ENCODE measurements around the gene BBS7. TPM values are rescaled to one million over a fixed set of nuclear protein-coding genes. Genes with fewer than 3 reads are reported as not detected.

The BBS7 gene
- total and polyA plus RNA-seq, 9 of the 15 experiments (the other 6 are each of a cell fraction or from before 2014, with no cell fraction given), result 13.4 to 25.8 (median 16.4) TPM

Other genes with a start within 250 kb of the BBS7 start
- 48.5 and 49.9 TPM in 2 replicates for gene ANXA5, start 173.5 kb downstream of the BBS7 start, total RNA-seq (2014; rRNA removed)
- 84.5 and 93.3 TPM in 2 replicates for gene ANXA5, start 173.5 kb downstream of the BBS7 start, total RNA-seq (2014; rRNA removed; fragmentation: Illumina TruSeq; extraction: Trizol)
- 102 and 108 TPM in 2 replicates for gene ANXA5, start 173.5 kb downstream of the BBS7 start, total RNA-seq (2015; rRNA removed; fragmentation: Illumina TruSeq; extraction: Trizol)
- 56.7 and 57.0 TPM in 2 replicates for gene ANXA5, start 173.5 kb downstream of the BBS7 start, total RNA-seq (2021)
- gene ANXA5, start 173.5 kb downstream of the BBS7 start, polyA plus RNA-seq (2011; rRNA removed), result 68.9 and 78.5 TPM in 2 replicates
- 90.0 and 99.1 TPM in 2 replicates for gene ANXA5, start 173.5 kb downstream of the BBS7 start, polyA plus RNA-seq (2014; fragmentation: Illumina TruSeq; extraction: Trizol)
- 100 to 1,000 TPM in 1 of 2 experiments, 10 to 100 TPM in 1; 85.9 to 131 TPM for gene ANXA5, start 173.5 kb downstream of the BBS7 start, polyA plus RNA-seq (2014; fragmentation: Nextera tagmentation; extraction: Ambion mirVana)
- gene ANXA5, start 173.5 kb downstream of the BBS7 start, polyA plus RNA-seq (2014; rRNA removed), result 70.5 and 83.0 TPM in 2 replicates
- not detected in 2 replicates for gene SMIM43, start 105.3 kb downstream of the BBS7 start, total RNA-seq (2014; rRNA removed)
- gene SMIM43, start 105.3 kb downstream of the BBS7 start, total RNA-seq (2014; rRNA removed; fragmentation: Illumina TruSeq; extraction: Trizol), result not detected in 2 replicates
- not detected in 2 replicates for gene SMIM43, start 105.3 kb downstream of the BBS7 start, total RNA-seq (2015; rRNA removed; fragmentation: Illumina TruSeq; extraction: Trizol)
- gene SMIM43, start 105.3 kb downstream of the BBS7 start, total RNA-seq (2021), result not detected in 2 replicates
- gene SMIM43, start 105.3 kb downstream of the BBS7 start, polyA plus RNA-seq (2011; rRNA removed), result not detected in 2 replicates
- not detected in 2 replicates for gene SMIM43, start 105.3 kb downstream of the BBS7 start, polyA plus RNA-seq (2014; fragmentation: Illumina TruSeq; extraction: Trizol)
- not detected for gene SMIM43, start 105.3 kb downstream of the BBS7 start, polyA plus RNA-seq (2014; fragmentation: Nextera tagmentation; extraction: Ambion mirVana)
- not detected in 2 replicates for gene SMIM43, start 105.3 kb downstream of the BBS7 start, polyA plus RNA-seq (2014; rRNA removed)
- 70.2 and 89.5 TPM in 2 replicates for gene EXOSC9, start 69.2 kb downstream of the BBS7 start, total RNA-seq (2014; rRNA removed)
- gene EXOSC9, start 69.2 kb downstream of the BBS7 start, total RNA-seq (2014; rRNA removed; fragmentation: Illumina TruSeq; extraction: Trizol), result 118 and 143 TPM in 2 replicates
- gene EXOSC9, start 69.2 kb downstream of the BBS7 start, total RNA-seq (2015; rRNA removed; fragmentation: Illumina TruSeq; extraction: Trizol), result 103 and 111 TPM in 2 replicates
- gene EXOSC9, start 69.2 kb downstream of the BBS7 start, total RNA-seq (2021), result 64.7 and 68.0 TPM in 2 replicates
- 92.7 and 115 TPM in 2 replicates for gene EXOSC9, start 69.2 kb downstream of the BBS7 start, polyA plus RNA-seq (2011; rRNA removed)
- gene EXOSC9, start 69.2 kb downstream of the BBS7 start, polyA plus RNA-seq (2014; fragmentation: Illumina TruSeq; extraction: Trizol), result 121 and 130 TPM in 2 replicates
- gene EXOSC9, start 69.2 kb downstream of the BBS7 start, polyA plus RNA-seq (2014; fragmentation: Nextera tagmentation; extraction: Ambion mirVana), result 100 to 1,000 TPM; 157 to 166 TPM
- gene EXOSC9, start 69.2 kb downstream of the BBS7 start, polyA plus RNA-seq (2014; rRNA removed), result 100 and 105 TPM in 2 replicates
- gene CCNA2, start 46.6 kb downstream of the BBS7 start, total RNA-seq (2014; rRNA removed), result 154 and 173 TPM in 2 replicates
- gene CCNA2, start 46.6 kb downstream of the BBS7 start, total RNA-seq (2014; rRNA removed; fragmentation: Illumina TruSeq; extraction: Trizol), result 197 and 225 TPM in 2 replicates
- gene CCNA2, start 46.6 kb downstream of the BBS7 start, total RNA-seq (2015; rRNA removed; fragmentation: Illumina TruSeq; extraction: Trizol), result 174 and 190 TPM in 2 replicates
- 147 TPM in 2 replicates for gene CCNA2, start 46.6 kb downstream of the BBS7 start, total RNA-seq (2021)
- 141 and 192 TPM in 2 replicates for gene CCNA2, start 46.6 kb downstream of the BBS7 start, polyA plus RNA-seq (2011; rRNA removed)
- 162 and 194 TPM in 2 replicates for gene CCNA2, start 46.6 kb downstream of the BBS7 start, polyA plus RNA-seq (2014; fragmentation: Illumina TruSeq; extraction: Trizol)
- 10 to 100 TPM; 37.1 to 47.8 TPM for gene CCNA2, start 46.6 kb downstream of the BBS7 start, polyA plus RNA-seq (2014; fragmentation: Nextera tagmentation; extraction: Ambion mirVana)
- 110 and 122 TPM in 2 replicates for gene CCNA2, start 46.6 kb downstream of the BBS7 start, polyA plus RNA-seq (2014; rRNA removed)
- gene TRPC3, start 81.6 kb upstream of the BBS7 start, total RNA-seq (2014; rRNA removed), result 0.24 and 0.27 TPM in 2 replicates
- gene TRPC3, start 81.6 kb upstream of the BBS7 start, total RNA-seq (2014; rRNA removed; fragmentation: Illumina TruSeq; extraction: Trizol), result 0.07 and 0.19 TPM in 2 replicates
- gene TRPC3, start 81.6 kb upstream of the BBS7 start, total RNA-seq (2015; rRNA removed; fragmentation: Illumina TruSeq; extraction: Trizol), result 0.11 TPM in 1 of 2 replicates, not detected in the other
- gene TRPC3, start 81.6 kb upstream of the BBS7 start, total RNA-seq (2021), result 0.13 and 0.20 TPM in 2 replicates
- gene TRPC3, start 81.6 kb upstream of the BBS7 start, polyA plus RNA-seq (2011; rRNA removed), result 0.16 and 0.17 TPM in 2 replicates
- gene TRPC3, start 81.6 kb upstream of the BBS7 start, polyA plus RNA-seq (2014; fragmentation: Illumina TruSeq; extraction: Trizol), result 0.18 TPM in 2 replicates
- gene TRPC3, start 81.6 kb upstream of the BBS7 start, polyA plus RNA-seq (2014; fragmentation: Nextera tagmentation; extraction: Ambion mirVana), result under 1 TPM; 0.01 TPM
- gene TRPC3, start 81.6 kb upstream of the BBS7 start, polyA plus RNA-seq (2014; rRNA removed), result 0.04 and 0.09 TPM in 2 replicates